Subcutaneous adipose tissue (tissue), 4 donors: ENCODE measurements around the gene MAST3. TPM values are rescaled to one million over a fixed set of nuclear protein-coding genes. Genes with fewer than 3 reads are reported as not detected.

Source experiments
- CTCF ChIP-seq: fragments of 450-650 bp; IDR thresholded peaks from one replicate; pipeline ENCODE4 v1.5.1; 2016; ENCODE audit warnings: low read depth, mild to moderate bottlenecking, control low read depth, antibody characterized with exemption, moderate library complexity
- total RNA-seq, 4 donors: library from RNA; depleted of rRNA; stranded (reverse); fragments of >200 nt; gene quantifications; one replicate each; pipeline ENCODE4 v1.1.0, GENCODE V29; 2016

The MAST3 gene
- total RNA-seq: 10 to 100 TPM in 1 of 4 donors, 1 to 10 TPM in 3; 5.1 to 12.2 (median 6.8) TPM

DNA sequence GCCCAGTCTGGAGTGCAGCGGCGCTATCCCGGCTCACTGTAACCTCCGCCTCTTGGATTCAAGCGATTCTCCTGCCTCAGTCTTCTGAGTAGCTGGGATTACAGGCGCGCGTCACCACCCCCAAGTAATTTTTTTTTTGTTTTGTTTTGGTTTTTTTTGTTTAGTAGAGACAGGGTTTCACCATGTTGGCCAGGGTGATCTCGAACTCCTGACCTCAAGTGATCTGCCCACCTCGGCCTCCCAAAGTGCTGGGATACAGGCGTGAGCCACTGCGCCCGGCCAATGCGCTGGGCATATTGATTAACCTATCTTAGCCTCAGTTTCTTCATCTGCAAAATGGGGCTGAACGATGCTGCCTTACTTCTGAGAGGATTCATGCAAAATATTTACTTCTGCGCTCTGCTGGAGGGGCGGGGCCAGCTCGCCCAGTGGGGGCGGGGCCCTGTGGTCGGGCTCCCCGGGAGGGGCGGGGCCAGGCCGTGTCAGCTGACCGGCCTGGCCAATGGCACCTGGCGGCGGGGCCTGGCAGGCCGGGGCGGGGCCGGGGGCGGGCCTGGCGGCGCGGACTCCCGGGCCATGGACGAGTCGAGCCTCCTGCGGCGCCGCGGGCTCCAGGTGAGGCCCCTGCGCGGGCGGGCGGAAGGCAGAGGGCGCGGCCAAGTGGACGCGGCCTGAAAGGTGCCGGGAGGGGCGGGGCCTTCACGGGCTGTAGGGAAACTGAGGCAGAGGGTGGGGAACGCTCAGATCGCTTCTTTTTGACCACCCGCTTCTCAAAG lies at the start of gene MAST3:
TSS of gene MAST3 (plus strand) at position 562 of the 776 bp plus-strand sequence. CDS start at position 577, 15 bp downstream.
- no peak for TF ChIP-seq CTCF

GRCh38 chr19:18049385-18049784 lies 48.2 kb upstream of the MAST3 start:
- no peak for TF ChIP-seq CTCF

GRCh38 chr19:18051887-18052286 lies 45.7 kb upstream of the MAST3 start:
- no peak for TF ChIP-seq CTCF

- no peak for TF ChIP-seq CTCF
Observed at GRCh38 chr19:18053576-18054219, 43.9 kb upstream of the MAST3 start.

DNA sequence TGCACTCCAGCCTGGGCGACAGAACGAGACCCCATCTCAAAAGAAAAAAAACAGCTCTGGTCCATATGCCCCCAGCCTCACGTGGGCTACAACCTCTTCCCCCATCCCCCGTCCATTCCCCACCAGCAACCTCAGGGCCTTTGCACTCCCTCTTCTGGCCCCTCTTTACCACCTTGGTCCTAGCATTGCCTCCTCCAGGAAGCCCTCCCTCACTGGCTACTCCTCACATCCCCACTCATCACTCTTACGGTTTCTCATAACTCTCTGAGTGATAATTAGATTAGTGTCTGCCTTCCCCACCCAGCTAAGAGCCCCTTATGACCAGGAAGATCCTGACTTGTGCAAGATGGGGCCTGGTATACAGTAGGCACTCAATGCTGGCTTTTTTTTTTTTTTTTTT lies 41.6 kb upstream of the MAST3 start:
- no peak for TF ChIP-seq CTCF

- TF ChIP-seq CTCF: no peak
Observed at GRCh38 chr19:18057557-18057956, 40.0 kb upstream of the MAST3 start.

GRCh38 chr19:18058208-18059009 lies 39.2 kb upstream of the MAST3 start:
- TF ChIP-seq CTCF: no peak
